ENCODE results near the gene ZSCAN9. TPM values are rescaled to one million over a fixed set of nuclear protein-coding genes. Genes with fewer than 3 reads are reported as not detected.

The ZSCAN9 gene
- total and polyA plus RNA-seq, 8 donors: 10.6 to 39.8 (median 36.1) TPM

GRCh38 chr6:28280595-28281287 is 55.7 kb downstream of the ZSCAN9 start:
- TF ChIP-seq, protein P1, sequence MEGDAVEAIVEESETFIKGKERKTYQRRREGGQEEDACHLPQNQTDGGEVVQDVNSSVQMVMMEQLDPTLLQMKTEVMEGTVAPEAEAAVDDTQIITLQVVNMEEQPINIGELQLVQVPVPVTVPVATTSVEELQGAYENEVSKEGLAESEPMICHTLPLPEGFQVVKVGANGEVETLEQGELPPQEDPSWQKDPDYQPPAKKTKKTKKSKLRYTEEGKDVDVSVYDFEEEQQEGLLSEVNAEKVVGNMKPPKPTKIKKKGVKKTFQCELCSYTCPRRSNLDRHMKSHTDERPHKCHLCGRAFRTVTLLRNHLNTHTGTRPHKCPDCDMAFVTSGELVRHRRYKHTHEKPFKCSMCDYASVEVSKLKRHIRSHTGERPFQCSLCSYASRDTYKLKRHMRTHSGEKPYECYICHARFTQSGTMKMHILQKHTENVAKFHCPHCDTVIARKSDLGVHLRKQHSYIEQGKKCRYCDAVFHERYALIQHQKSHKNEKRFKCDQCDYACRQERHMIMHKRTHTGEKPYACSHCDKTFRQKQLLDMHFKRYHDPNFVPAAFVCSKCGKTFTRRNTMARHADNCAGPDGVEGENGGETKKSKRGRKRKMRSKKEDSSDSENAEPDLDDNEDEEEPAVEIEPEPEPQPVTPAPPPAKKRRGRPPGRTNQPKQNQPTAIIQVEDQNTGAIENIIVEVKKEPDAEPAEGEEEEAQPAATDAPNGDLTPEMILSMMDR (IDR thresholded peaks at IDR 0.05): no peak
- ATAC-seq: no peak
- no peak for DNase-seq
- intact Hi-C loops (cut with DNase I): no loop called here
- Histone ChIP-seq H3K36me3 (peaks cover 0 to 28% of the 10 kb centered on the region in 2 donors), H3K9me3 (peaks cover 0 to 4% of the 10 kb centered on the region in 2 donors), H3K27me3 (peaks cover 0 to 7% of the 10 kb centered on the region in 2 donors), H3K4me3 (peak overlapping the region; percentile 47 to 56), H3K4me1 (peaks cover 0 to 16% of the 10 kb centered on the region in 2 donors), H3K27ac (no peak overlapping the region)

DNA sequence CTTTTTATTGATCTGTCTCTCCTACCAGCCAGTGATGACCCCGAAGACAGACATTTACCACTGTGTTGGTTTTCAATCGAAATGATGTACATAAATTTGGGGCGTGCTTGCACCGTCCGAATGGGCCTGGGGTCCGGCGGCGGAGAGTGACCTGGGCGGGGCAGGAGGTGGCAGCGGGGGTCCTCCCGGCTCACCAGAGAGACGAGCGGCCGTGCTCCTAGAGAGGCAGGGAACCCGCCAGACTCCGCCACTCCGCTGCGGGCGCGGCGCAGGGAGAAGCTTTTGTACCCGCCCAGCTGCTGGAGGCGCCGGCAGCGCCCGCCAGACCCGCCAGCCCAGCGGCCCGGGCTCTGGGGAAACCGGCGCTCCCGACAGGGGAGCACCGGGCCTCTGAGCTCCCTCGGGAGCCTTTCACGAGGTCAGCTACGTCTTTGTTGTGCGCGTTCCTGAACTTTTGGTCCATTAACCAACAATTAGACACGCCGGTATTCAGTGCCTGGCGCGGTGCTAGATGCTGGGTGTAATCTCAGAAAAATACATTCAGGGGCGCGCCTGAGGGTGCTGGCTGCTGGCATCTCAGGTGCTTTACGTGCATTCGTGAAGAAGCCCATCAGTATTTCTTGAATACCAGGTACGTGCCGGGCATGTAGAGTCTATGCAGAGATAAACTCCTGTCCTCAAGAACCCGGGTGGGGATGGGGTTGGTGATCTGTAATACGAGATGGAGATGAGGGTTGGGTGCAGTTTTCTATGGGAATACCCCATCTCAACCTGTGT is 56.4 kb downstream of the ZSCAN9 start, which contains the start of gene PGBD1:
TSS of gene PGBD1 (plus strand) at position 285 of the 777 bp plus-strand sequence. CDS start 2,242 bp downstream, outside the sequence.
- ATAC-seq (peak; percentile 98), DNase-seq (peak; percentile 52 to 94 (median 72))
- H3K4me1 ChIP-seq: peaks cover 0 to 16% of the 10 kb centered on the region in 2 donors
- peaks cover 0 to 28% of the 10 kb centered on the region in 2 donors for H3K36me3 ChIP-seq
- intact Hi-C loops (cut with DNase I): no loop called here
- H3K27ac ChIP-seq: peak within 1 kb of the TSS in 1 of 2 donors; percentile 40
- H3K27me3 ChIP-seq: peaks cover 0 to 7% of the 10 kb centered on the region in 2 donors
- H3K4me3 ChIP-seq: peak within 1 kb of the TSS; percentile 47 to 56
- TF ChIP-seq, protein P1 (IDR thresholded peaks at IDR 0.05): no peak
- peaks cover 0 to 4% of the 10 kb centered on the region in 2 donors for H3K9me3 ChIP-seq

- Histone ChIP-seq H3K4me1 (peaks cover 0 to 16% of the 10 kb centered on the region in 2 donors), H3K36me3 (peaks cover 0 to 34% of the 10 kb centered on the region in 2 donors), H3K9me3 (peaks cover 0 to 4% of the 10 kb centered on the region in 2 donors), H3K27me3 (peaks cover 0 to 7% of the 10 kb centered on the region in 2 donors), H3K4me3 (peak overlapping the region in 1 of 2 donors; percentile 56), H3K27ac (no peak overlapping the region)
- ATAC-seq (no peak), DNase-seq (no peak)
- intact Hi-C loops (cut with DNase I): no loop called here
- TF ChIP-seq, protein P1 (IDR thresholded peaks at IDR 0.05): no peak
These were observed 57.9 kb downstream of the ZSCAN9 start for GRCh38 chr6:28282926-28283325.

Other genes starting within 250 kb of the ZSCAN9 start
- 1 to 10 TPM; 3.4 to 4.2 TPM for gene ZNF165, start 144.7 kb upstream of the ZSCAN9 start, total RNA-seq
- gene ZNF165, start 144.7 kb upstream of the ZSCAN9 start, polyA plus RNA-seq (ENCODE audit: insufficient read length in 6 of 6): 1 to 10 TPM; 2.4 to 3.8 (median 2.9) TPM
- 1 to 10 TPM; 3.0 to 4.6 TPM for gene ZSCAN16, start 100.7 kb upstream of the ZSCAN9 start, total RNA-seq
- gene ZSCAN16, start 100.7 kb upstream of the ZSCAN9 start, polyA plus RNA-seq (ENCODE audit: insufficient read length in 6 of 6): 10 to 100 TPM in 5 of 6 donors, 1 to 10 TPM in 1; 8.9 to 12.0 (median 10.3) TPM
- 10 to 100 TPM; 14.1 to 15.4 TPM for gene ZKSCAN8, start 83.4 kb upstream of the ZSCAN9 start, total RNA-seq
- 10 to 100 TPM; 40.5 to 50.2 (median 45.6) TPM for gene ZKSCAN8, start 83.4 kb upstream of the ZSCAN9 start, polyA plus RNA-seq (ENCODE audit: insufficient read length in 6 of 6)
- 1 to 10 TPM; 4.9 to 5.4 TPM for gene ZKSCAN4, start 27.0 kb downstream of the ZSCAN9 start, total RNA-seq
- gene ZKSCAN4, start 27.0 kb downstream of the ZSCAN9 start, polyA plus RNA-seq (ENCODE audit: insufficient read length in 6 of 6): 10 to 100 TPM; 10.8 to 13.4 (median 11.9) TPM
- 1 to 10 TPM; 1.0 to 1.5 TPM for gene NKAPL, start 34.0 kb downstream of the ZSCAN9 start, total RNA-seq
- 1 to 10 TPM in 5 of 6 donors, under 1 TPM in 1; 0.87 to 1.3 (median 1.1) TPM for gene NKAPL, start 34.0 kb downstream of the ZSCAN9 start, polyA plus RNA-seq (ENCODE audit: insufficient read length in 6 of 6)
- gene ZSCAN26, start 41.9 kb downstream of the ZSCAN9 start, total RNA-seq: 1 to 10 TPM; 9.6 to 9.9 TPM
- gene ZSCAN26, start 41.9 kb downstream of the ZSCAN9 start, polyA plus RNA-seq (ENCODE audit: insufficient read length in 6 of 6): 10 to 100 TPM; 34.4 to 50.2 (median 40.3) TPM
- gene PGBD1, start 56.3 kb downstream of the ZSCAN9 start, total RNA-seq: 1 to 10 TPM; 3.8 to 4.6 TPM
- 10 to 100 TPM; 12.4 to 15.3 (median 12.8) TPM for gene PGBD1, start 56.3 kb downstream of the ZSCAN9 start, polyA plus RNA-seq (ENCODE audit: insufficient read length in 6 of 6)
- gene ZSCAN31, start 110.9 kb downstream of the ZSCAN9 start, total RNA-seq: 10 to 100 TPM in 1 of 2 donors, 1 to 10 TPM in 1; 7.1 to 30.8 TPM
- 10 to 100 TPM in 5 of 6 donors, 1 to 10 TPM in 1; 9.9 to 12.0 (median 10.9) TPM for gene ZSCAN31, start 110.9 kb downstream of the ZSCAN9 start, polyA plus RNA-seq (ENCODE audit: insufficient read length in 6 of 6)
- gene ZKSCAN3, start 124.7 kb downstream of the ZSCAN9 start, total RNA-seq: 1 to 10 TPM; 7.0 to 7.7 TPM
- gene ZKSCAN3, start 124.7 kb downstream of the ZSCAN9 start, polyA plus RNA-seq (ENCODE audit: insufficient read length in 6 of 6): 10 to 100 TPM; 10.6 to 15.7 (median 14.0) TPM
- gene ZSCAN12, start 174.5 kb downstream of the ZSCAN9 start, total RNA-seq: 1 to 10 TPM; 5.2 to 6.0 TPM
- gene ZSCAN12, start 174.5 kb downstream of the ZSCAN9 start, polyA plus RNA-seq (ENCODE audit: insufficient read length in 6 of 6): 10 to 100 TPM; 14.4 to 20.1 (median 16.6) TPM
- 1 to 10 TPM; 1.2 to 5.2 TPM for gene ZSCAN23, start 218.2 kb downstream of the ZSCAN9 start, total RNA-seq
- gene ZSCAN23, start 218.2 kb downstream of the ZSCAN9 start, polyA plus RNA-seq (ENCODE audit: insufficient read length in 6 of 6): 10 to 100 TPM; 15.2 to 25.0 (median 22.1) TPM